HL-60 (cell line): Measurements from ENCODE around the gene DNAAF9.

Source experiments
- DNase-seq, 2 experiments: peaks; one replicate each; pipeline ENCODE4 v3.0.0-alpha.2; 2010 to 2020; ENCODE audit warnings: low read depth in 1 of 2, low spot score in 1 of 2
- H3K27ac ChIP-seq: fragments of 250-450 bp; sonication (Bioruptor Pico); replicated peaks from 2 replicates; pipeline ENCODE4 v1.5.1; 2020; ENCODE audit warnings: mild to moderate bottlenecking, moderate library complexity
- H3K27me3 ChIP-seq: fragments of 250-450 bp; sonication (Bioruptor Pico); 2 replicates; pipeline ENCODE4 v1.5.1; 2021; ENCODE audit warnings: mild to moderate bottlenecking, moderate library complexity; ENCODE audit not compliant: insufficient read depth, poor library complexity, severe bottlenecking
- H3K4me3 ChIP-seq: replicated peaks from 2 replicates; pipeline ENCODE4 v1.5.1; 2011; ENCODE audit warnings: mild to moderate bottlenecking, control low read depth, low read length; ENCODE audit not compliant: insufficient read depth
- GABPA ChIP-seq: IDR thresholded peaks from 2 replicates; pipeline ENCODE4 v1.6.1; 2012; ENCODE audit warnings: low read depth
- POLR2AphosphoS5 ChIP-seq: IDR thresholded peaks from 2 replicates; pipeline ENCODE4 v1.6.1; 2012; ENCODE audit warnings: low read depth
- SPI1 ChIP-seq: IDR thresholded peaks from 2 replicates; pipeline ENCODE4 v1.6.1; 2012; ENCODE audit warnings: low read depth, mild to moderate bottlenecking, borderline replicate concordance
- TF ChIP-seq, protein P1 (sequence below): IDR thresholded peaks from 2 replicates; pipeline ENCODE4 v1.6.1; 2012; ENCODE audit warnings: low read depth; ENCODE audit not compliant: insufficient replicate concordance
- TF ChIP-seq, protein P2 (sequence below): IDR thresholded peaks from one replicate; pipeline ENCODE4 v1.5.1; 2011; ENCODE audit warnings: low read length, control low read depth, inconsistent platforms; ENCODE audit not compliant: insufficient read depth

The DNAAF9 gene

DNA sequence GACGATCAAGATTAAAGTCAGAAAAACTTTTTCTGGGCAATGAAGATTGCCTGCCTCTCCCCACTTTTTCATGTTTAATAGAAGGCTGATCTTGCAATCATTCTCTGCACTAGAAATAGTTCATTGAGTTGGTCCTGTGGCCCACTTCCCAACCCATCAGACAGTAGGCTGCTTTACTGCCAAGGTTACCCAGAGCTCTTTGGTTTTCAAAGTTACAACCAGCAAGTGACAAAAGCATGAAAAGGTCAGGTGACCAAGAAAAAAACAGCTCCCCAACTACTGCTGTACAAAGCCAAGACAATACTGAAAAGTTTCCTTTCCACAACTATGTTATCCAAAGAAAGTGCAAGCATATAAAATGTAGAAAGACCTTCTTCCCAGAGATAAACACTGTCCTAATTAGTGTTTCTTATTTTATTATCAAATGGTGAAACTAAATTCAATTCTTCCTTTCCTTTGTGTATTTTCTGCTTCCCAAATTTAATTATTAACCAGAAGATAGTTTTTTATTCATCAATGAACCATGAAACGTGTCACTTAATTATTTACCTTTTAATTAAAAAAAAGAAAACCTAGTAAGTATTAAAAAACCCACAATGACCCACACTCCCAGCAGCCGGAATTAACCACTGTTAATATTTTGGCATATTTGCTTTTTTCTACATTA is 16.6 kb downstream of the DNAAF9 start:
- TF ChIP-seq SPI1 (no peak), POLR2AphosphoS5 (no peak), GABPA (no peak)
- TF ChIP-seq, protein P1, sequence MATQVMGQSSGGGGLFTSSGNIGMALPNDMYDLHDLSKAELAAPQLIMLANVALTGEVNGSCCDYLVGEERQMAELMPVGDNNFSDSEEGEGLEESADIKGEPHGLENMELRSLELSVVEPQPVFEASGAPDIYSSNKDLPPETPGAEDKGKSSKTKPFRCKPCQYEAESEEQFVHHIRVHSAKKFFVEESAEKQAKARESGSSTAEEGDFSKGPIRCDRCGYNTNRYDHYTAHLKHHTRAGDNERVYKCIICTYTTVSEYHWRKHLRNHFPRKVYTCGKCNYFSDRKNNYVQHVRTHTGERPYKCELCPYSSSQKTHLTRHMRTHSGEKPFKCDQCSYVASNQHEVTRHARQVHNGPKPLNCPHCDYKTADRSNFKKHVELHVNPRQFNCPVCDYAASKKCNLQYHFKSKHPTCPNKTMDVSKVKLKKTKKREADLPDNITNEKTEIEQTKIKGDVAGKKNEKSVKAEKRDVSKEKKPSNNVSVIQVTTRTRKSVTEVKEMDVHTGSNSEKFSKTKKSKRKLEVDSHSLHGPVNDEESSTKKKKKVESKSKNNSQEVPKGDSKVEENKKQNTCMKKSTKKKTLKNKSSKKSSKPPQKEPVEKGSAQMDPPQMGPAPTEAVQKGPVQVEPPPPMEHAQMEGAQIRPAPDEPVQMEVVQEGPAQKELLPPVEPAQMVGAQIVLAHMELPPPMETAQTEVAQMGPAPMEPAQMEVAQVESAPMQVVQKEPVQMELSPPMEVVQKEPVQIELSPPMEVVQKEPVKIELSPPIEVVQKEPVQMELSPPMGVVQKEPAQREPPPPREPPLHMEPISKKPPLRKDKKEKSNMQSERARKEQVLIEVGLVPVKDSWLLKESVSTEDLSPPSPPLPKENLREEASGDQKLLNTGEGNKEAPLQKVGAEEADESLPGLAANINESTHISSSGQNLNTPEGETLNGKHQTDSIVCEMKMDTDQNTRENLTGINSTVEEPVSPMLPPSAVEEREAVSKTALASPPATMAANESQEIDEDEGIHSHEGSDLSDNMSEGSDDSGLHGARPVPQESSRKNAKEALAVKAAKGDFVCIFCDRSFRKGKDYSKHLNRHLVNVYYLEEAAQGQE: no peak
- TF ChIP-seq, protein P2, sequence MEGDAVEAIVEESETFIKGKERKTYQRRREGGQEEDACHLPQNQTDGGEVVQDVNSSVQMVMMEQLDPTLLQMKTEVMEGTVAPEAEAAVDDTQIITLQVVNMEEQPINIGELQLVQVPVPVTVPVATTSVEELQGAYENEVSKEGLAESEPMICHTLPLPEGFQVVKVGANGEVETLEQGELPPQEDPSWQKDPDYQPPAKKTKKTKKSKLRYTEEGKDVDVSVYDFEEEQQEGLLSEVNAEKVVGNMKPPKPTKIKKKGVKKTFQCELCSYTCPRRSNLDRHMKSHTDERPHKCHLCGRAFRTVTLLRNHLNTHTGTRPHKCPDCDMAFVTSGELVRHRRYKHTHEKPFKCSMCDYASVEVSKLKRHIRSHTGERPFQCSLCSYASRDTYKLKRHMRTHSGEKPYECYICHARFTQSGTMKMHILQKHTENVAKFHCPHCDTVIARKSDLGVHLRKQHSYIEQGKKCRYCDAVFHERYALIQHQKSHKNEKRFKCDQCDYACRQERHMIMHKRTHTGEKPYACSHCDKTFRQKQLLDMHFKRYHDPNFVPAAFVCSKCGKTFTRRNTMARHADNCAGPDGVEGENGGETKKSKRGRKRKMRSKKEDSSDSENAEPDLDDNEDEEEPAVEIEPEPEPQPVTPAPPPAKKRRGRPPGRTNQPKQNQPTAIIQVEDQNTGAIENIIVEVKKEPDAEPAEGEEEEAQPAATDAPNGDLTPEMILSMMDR: no peak
- no peak for DNase-seq
- no peak overlapping the region for H3K27ac ChIP-seq
- H3K4me3 ChIP-seq: no peak overlapping the region
- H3K27me3 ChIP-seq: no peaks in the 10 kb centered on the region

DNA sequence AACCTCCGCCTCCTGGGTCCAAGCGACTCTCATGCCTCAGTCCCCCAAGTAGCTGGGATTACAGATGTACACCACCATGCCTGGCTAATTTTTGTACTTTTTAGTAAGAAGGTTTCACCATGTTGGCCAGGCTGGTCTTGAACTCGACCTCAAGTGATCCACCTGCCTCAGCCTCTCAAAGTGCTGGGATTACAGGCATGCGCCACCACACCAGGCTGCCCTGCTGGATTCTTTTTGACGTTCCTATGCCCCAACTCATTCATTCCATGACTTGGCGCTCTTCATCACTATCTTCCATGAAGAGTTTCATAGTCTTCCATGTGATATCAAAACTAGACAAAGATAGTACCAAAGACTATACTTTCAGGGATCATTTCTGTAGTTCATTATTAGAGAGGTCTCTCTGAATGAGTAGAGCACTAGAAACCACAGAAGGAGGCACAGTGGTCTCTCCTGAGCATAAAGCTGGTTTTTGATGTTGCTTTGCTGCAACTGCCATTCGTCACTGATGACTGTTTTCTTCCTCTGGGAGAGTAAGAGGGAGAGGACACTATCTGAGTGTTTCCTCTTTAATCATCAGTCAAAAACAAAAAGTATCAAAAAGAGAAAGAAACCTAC is 23.5 kb downstream of the DNAAF9 start:
- TF ChIP-seq, protein P1: no peak
- TF ChIP-seq SPI1 (no peak), POLR2AphosphoS5 (no peak), GABPA (no peak)
- TF ChIP-seq, protein P2: no peak
- H3K4me3 ChIP-seq: no peak overlapping the region
- H3K27ac ChIP-seq: no peak overlapping the region
- H3K27me3 ChIP-seq: no peaks in the 10 kb centered on the region
- DNase-seq: no peak

GRCh38 chr20:3382836-3383235 is 24.6 kb downstream of the DNAAF9 start:
- TF ChIP-seq, protein P1: no peak
- TF ChIP-seq GABPA (no peak), SPI1 (no peak), POLR2AphosphoS5 (no peak)
- TF ChIP-seq, protein P2: no peak
- no peaks in the 10 kb centered on the region for H3K27me3 ChIP-seq
- H3K4me3 ChIP-seq: no peak overlapping the region
- no peak for DNase-seq
- no peak overlapping the region for H3K27ac ChIP-seq
